ENCODE results near the gene BLNK. TPM values are rescaled to one million over a fixed set of nuclear protein-coding genes. Genes with fewer than 3 reads are reported as not detected.
"Not testable (repeated sequence)": the region's sequence is repeated elsewhere in the genome, so short reads cannot be mapped to it uniquely, and the experiment has no call there.

BLNK gene
- total RNA-seq, 1 donor from 2014 or later = not detected

DNA sequence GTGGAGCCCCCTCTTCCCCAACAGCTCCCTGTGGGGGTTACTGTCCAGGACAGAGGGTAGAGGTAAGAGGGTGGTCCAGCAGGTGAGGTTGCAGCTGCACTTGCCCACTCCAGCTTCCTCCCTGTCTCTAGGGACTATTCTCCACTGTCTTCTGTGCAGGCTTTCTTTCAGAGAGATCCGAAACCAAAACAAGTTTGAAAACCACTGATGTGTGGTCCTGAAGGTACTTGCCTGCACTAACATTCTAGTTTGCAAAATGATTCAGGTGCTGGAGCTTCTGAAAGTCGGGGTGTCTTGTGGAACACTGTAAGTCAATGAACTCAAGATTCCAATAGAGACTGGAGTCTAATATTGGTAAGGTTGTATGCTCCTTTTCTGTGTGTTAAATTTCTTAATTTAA, 63.1 kb downstream of the BLNK start:
- no peak overlapping the region for H3K27ac Mint-ChIP-seq (ENCODE audit: unreplicated experiment)
- no peak overlapping the region for H3K4me3 Mint-ChIP-seq (ENCODE audit: unreplicated experiment)
- H3K9me3 Mint-ChIP-seq (ENCODE audit: low read depth) = no peaks in the 10 kb centered on the region
- TF ChIP-seq, protein P1, sequence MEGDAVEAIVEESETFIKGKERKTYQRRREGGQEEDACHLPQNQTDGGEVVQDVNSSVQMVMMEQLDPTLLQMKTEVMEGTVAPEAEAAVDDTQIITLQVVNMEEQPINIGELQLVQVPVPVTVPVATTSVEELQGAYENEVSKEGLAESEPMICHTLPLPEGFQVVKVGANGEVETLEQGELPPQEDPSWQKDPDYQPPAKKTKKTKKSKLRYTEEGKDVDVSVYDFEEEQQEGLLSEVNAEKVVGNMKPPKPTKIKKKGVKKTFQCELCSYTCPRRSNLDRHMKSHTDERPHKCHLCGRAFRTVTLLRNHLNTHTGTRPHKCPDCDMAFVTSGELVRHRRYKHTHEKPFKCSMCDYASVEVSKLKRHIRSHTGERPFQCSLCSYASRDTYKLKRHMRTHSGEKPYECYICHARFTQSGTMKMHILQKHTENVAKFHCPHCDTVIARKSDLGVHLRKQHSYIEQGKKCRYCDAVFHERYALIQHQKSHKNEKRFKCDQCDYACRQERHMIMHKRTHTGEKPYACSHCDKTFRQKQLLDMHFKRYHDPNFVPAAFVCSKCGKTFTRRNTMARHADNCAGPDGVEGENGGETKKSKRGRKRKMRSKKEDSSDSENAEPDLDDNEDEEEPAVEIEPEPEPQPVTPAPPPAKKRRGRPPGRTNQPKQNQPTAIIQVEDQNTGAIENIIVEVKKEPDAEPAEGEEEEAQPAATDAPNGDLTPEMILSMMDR (IDR thresholded peaks at IDR 0.05) = no peak
- no peak for DNase-seq (ENCODE audit: low spot score)
- H3K36me3 Mint-ChIP-seq (ENCODE audit: low read depth) = no peaks in the 10 kb centered on the region
- H3K4me1 Mint-ChIP-seq (ENCODE audit: low read depth) = no peaks in the 10 kb centered on the region
- peaks cover 6% of the 10 kb centered on the region for H3K27me3 Mint-ChIP-seq (ENCODE audit: low read depth)

DNA sequence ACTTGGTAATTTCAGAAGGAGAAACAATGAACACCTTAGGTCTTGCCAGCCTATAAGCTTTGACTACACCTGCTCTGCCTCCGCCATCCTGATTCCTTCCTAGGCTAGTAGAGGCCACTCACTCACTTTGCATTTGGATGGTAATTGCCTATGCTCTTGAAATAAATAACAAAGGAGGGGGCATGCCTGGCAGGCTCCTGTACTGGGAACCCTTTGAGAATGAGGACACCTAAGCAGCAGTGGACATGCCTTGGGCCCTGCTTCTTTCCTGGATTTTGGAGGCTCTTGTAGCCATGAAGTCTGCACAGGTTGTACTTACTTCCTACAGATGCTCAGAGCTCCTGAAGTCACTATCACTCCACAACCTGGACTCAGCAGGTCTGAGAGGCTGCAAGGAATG, 65.8 kb downstream of the BLNK start:
- H3K27ac Mint-ChIP-seq (ENCODE audit: unreplicated experiment) = no peak overlapping the region
- H3K4me3 Mint-ChIP-seq (ENCODE audit: unreplicated experiment) = no peak overlapping the region
- H3K4me1 Mint-ChIP-seq (ENCODE audit: low read depth) = no peaks in the 10 kb centered on the region
- H3K27me3 Mint-ChIP-seq (ENCODE audit: low read depth) = peaks cover 6% of the 10 kb centered on the region
- no peak for DNase-seq (ENCODE audit: low spot score)
- no peaks in the 10 kb centered on the region for H3K36me3 Mint-ChIP-seq (ENCODE audit: low read depth)
- no peaks in the 10 kb centered on the region for H3K9me3 Mint-ChIP-seq (ENCODE audit: low read depth)
- TF ChIP-seq, protein P1 (IDR thresholded peaks at IDR 0.05) = no peak

DNA sequence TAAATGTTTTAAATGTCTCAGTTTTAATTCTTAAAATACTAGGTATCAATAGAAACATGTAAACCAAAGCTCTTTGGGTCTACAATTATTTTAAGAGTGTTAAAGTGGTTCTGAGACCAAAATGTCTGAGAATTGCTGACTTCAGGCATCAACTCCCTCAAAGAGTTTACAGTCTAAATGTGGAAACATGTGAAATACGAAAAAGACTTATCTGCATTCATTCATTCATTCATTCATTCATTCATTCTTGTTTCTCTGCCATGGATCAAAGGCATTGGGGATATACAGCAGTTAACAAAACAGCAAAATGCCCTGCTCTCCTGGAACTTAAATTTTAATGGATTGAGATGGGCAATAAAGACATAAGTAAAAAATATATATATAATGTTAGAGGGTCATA, 69.8 kb downstream of the BLNK start:
- Mint-ChIP-seq H3K27me3 (ENCODE audit: low read depth) (peaks cover 5% of the 10 kb centered on the region), H3K27ac (ENCODE audit: unreplicated experiment) (no peak overlapping the region), H3K36me3 (ENCODE audit: low read depth) (no peaks in the 10 kb centered on the region), H3K9me3 (ENCODE audit: low read depth) (no peaks in the 10 kb centered on the region), H3K4me3 (ENCODE audit: unreplicated experiment) (no peak overlapping the region), H3K4me1 (ENCODE audit: low read depth) (no peaks in the 10 kb centered on the region)
- TF ChIP-seq, protein P1 (IDR thresholded peaks at IDR 0.05) = no peak
- no peak for DNase-seq (ENCODE audit: low spot score)

DNA sequence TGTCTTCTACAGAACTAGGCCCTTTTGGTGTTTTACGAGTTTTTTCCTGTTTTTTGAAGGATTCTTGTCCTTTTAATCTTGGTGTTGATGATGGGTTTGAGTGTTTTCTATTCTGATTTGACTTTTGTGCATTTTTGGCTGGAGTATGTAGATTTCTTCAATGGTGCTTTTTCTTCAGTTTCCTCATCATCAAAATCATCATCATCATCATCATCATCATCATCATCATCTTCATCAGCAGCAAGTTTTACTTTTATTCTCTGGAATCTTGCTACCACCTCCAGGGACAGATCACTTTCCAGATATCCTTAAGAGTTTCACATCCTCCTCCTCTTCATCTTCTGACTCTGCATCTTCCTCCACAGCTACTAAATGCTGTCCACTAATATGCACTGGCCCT, 81.9 kb downstream of the BLNK start:
- H3K27ac Mint-ChIP-seq (ENCODE audit: unreplicated experiment) = peak overlapping the region; percentile 79
- peaks cover 24% of the 10 kb centered on the region for H3K4me1 Mint-ChIP-seq (ENCODE audit: low read depth)
- not testable (repeated sequence) for H3K27me3 Mint-ChIP-seq (ENCODE audit: low read depth); H3K4me3 Mint-ChIP-seq (ENCODE audit: unreplicated experiment); H3K36me3 Mint-ChIP-seq (ENCODE audit: low read depth); DNase-seq (ENCODE audit: low spot score); H3K9me3 Mint-ChIP-seq (ENCODE audit: low read depth)

DNA sequence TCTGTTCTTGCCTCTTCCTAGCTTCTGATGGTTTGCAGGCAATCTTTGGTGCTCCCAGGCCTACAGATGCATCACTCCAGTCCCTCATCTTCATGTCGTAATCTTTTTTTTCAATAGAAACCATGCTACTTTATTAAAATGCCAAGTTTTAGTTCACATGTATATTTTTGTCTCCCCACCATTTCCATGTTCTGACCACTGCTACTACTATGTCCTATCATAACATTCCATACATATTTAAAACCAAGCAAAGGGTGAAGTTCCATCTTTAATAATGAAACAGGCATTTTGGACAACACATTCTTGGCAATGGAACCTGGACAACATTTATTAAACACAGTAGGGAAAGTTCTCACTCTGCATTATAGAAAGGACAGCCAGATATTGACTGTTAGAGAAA, 82.5 kb downstream of the BLNK start:
- Mint-ChIP-seq H3K9me3 (ENCODE audit: low read depth) (peaks cover 12% of the 10 kb centered on the region), H3K4me3 (ENCODE audit: unreplicated experiment) (no peak overlapping the region), H3K27ac (ENCODE audit: unreplicated experiment) (peak overlapping the region; percentile 79), H3K27me3 (ENCODE audit: low read depth) (no peaks in the 10 kb centered on the region), H3K36me3 (ENCODE audit: low read depth) (peaks cover 8% of the 10 kb centered on the region), H3K4me1 (ENCODE audit: low read depth) (peaks cover 24% of the 10 kb centered on the region)
- TF ChIP-seq, protein P1 (IDR thresholded peaks at IDR 0.05) = no peak
- DNase-seq (ENCODE audit: low spot score) = no peak

DNA sequence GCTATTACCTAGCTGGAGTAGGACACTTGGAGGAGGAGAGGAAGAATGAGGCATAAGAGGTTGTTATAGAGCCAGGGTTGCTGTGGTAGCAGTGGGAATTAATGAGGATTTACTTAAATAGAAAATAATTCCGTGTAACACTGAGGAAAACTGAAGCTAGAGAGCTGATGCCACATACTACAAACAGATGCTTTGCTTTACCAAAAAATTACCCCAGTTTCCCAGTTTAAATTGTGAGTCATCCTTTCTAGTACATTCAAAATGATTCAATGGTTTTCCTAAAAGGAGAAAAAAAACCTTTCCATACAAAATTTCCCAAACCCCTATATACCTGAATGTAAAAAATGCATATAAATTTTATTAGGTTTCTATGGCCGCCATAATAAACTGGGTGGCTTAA, 82.9 kb downstream of the BLNK start:
- H3K27ac Mint-ChIP-seq (ENCODE audit: unreplicated experiment) = peak overlapping the region; percentile 79
- TF ChIP-seq, protein P1 (IDR thresholded peaks at IDR 0.05) = no peak
- no peaks in the 10 kb centered on the region for H3K27me3 Mint-ChIP-seq (ENCODE audit: low read depth)
- no peak for DNase-seq (ENCODE audit: low spot score)
- H3K4me1 Mint-ChIP-seq (ENCODE audit: low read depth) = peaks cover 24% of the 10 kb centered on the region
- H3K36me3 Mint-ChIP-seq (ENCODE audit: low read depth) = peaks cover 9% of the 10 kb centered on the region
- H3K4me3 Mint-ChIP-seq (ENCODE audit: unreplicated experiment) = no peak overlapping the region
- H3K9me3 Mint-ChIP-seq (ENCODE audit: low read depth) = peaks cover 15% of the 10 kb centered on the region

Data from chondrocyte (in vitro differentiated cells).